Cardiac septum (tissue), 1 donor: ENCODE data around the gene OGDH. TPM values are rescaled to one million over a fixed set of nuclear protein-coding genes. Genes with fewer than 3 reads are reported as not detected.

Experiments
- DNase-seq: peaks from one replicate; pipeline ENCODE4 v3.0.0-alpha.2; 2020; ENCODE audit warnings: low spot score
- intact Hi-C: fragments of 100-400 bp; cut with DNase I; formaldehyde crosslinking; loops from one replicate; pipeline ENCODE4 v1.14.0; 2022
- total RNA-seq: library from RNA; stranded (reverse); fragmentation: NEBNext Ultra II Directional; extraction: Animal tissue kit (Norgen Biotek cat#: 25700); gene quantifications from one replicate; pipeline ENCODE4 v1.2.1, GENCODE V29; 2021
- donor health status: DM: no; HTN: no; CAD: no.

The OGDH gene
- total RNA-seq, 1 donor from 2014 or later = 406 TPM

GRCh38 chr7:44748045-44748947 lies 141.9 kb downstream of the OGDH start, which contains the start of gene ZMIZ2:
Gene ZMIZ2 (plus strand): TSS chr7:44748847. CDS start chr7:44756250, 7,403 bp downstream.
- peak; percentile 99 for DNase-seq
- intact Hi-C loops = loop anchor here (5.0 kb wide), 2 partner anchors 49 to 151 kb away; partner anchors contain the start of gene PPIA

GRCh38 chr7:44748948-44749731 lies 142.7 kb downstream of the OGDH start:
- intact Hi-C loops = loop anchor here (5.0 kb wide), 2 partner anchors 48 to 152 kb away; partner anchors contain the start of gene PPIA
- DNase-seq = no peak

- intact Hi-C loops = loop anchor here (5.0 kb wide), 2 partner anchors 47 to 153 kb away; partner anchors contain the start of gene PPIA
- DNase-seq = no peak
These were observed 143.6 kb downstream of the OGDH start for GRCh38 chr7:44749992-44750391.

GRCh38 chr7:44750424-44750823 lies 144.0 kb downstream of the OGDH start:
- no peak for DNase-seq
- intact Hi-C loops = no loop called here

- intact Hi-C loops = no loop called here
- DNase-seq = no peak
These were observed 144.6 kb downstream of the OGDH start for GRCh38 chr7:44750921-44751571.

- intact Hi-C loops = no loop called here
- no peak for DNase-seq
These were observed 146.4 kb downstream of the OGDH start for GRCh38 chr7:44752822-44753221.

GRCh38 chr7:44754802-44755697 lies 148.6 kb downstream of the OGDH start:
- DNase-seq = no peak
- intact Hi-C loops = no loop called here

GRCh38 chr7:44755698-44756627 lies 149.5 kb downstream of the OGDH start:
- intact Hi-C loops = no loop called here
- DNase-seq = no peak

GRCh38 chr7:44756904-44757303 lies 150.5 kb downstream of the OGDH start:
- no peak for DNase-seq
- intact Hi-C loops = no loop called here

GRCh38 chr7:44757311-44757710 lies 150.9 kb downstream of the OGDH start:
- DNase-seq = no peak
- intact Hi-C loops = no loop called here

GRCh38 chr7:44757739-44758138 lies 151.3 kb downstream of the OGDH start:
- no peak for DNase-seq
- intact Hi-C loops = no loop called here

Other genes with a start within 250 kb of the OGDH start
- 90.3 TPM for gene NUDCD3, start 116.0 kb upstream of the OGDH start, total RNA-seq
- gene NPC1L1, start 65.3 kb upstream of the OGDH start, total RNA-seq = 0.19 TPM
- 25.9 TPM for gene DDX56, start 32.7 kb upstream of the OGDH start, total RNA-seq
- gene TMED4, start 24.4 kb upstream of the OGDH start, total RNA-seq = 73.8 TPM
- gene ZMIZ2, start 142.2 kb downstream of the OGDH start, total RNA-seq = 62.4 TPM
- 436 TPM for gene PPIA, start 190.1 kb downstream of the OGDH start, total RNA-seq
- gene H2AZ2, start 241.5 kb downstream of the OGDH start, total RNA-seq = 210 TPM